NCI-H146 treated with DMSO at 0.1 percent for 48 hours (cell line): ENCODE measurements around the gene NPR1.
"Not testable (repeated sequence)": the region's sequence is repeated elsewhere in the genome, so short reads cannot be mapped to it uniquely, and the experiment has no call there.

ENCODE experiments used
- DNase-seq: peaks from one replicate; lab custom pipeline; 2025; ENCODE audit not compliant: unreplicated experiment; lab: John Stamatoyannopoulos, UW

NPR1 gene

DNA sequence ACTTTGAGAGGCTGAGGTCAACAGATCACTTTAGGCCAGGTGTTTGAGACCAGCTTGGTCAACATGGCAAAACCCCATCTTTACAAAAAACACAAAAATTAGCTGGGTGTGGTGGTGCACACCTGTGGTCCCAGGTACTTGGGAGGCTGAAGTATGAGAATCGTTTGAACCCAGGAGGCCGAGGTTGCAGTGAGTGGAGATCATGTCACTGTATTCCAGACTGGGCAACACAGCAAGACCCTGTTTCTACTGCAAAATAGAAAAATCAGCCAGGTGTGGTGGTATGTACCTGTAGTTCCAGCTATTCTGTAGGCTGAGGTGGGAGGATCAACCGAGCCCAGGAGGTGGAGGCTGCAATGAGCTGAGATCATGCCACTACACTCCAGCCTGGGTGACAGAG is 45.2 kb downstream of the NPR1 start:
- DNase-seq: no peak

DNA sequence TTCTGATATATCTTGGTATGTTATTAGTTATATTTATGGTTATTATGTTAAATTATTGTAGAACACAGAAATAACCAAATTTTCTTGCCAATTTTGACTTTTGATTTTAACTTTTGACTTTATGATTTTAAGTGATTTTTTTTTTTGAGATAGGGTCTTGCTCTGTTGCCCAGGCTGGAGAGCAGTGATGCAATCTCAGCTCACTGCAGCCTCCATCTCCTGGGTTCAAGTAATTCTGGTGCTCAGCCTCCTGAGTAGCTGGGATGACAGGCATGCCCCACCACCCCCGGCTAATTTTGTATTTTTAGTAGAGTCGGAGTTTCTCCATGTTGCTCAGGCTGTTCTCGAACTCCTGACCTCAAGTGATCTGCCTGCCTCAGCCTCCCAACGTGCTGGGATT is 46.1 kb downstream of the NPR1 start:
- not testable (repeated sequence) for DNase-seq

DNA sequence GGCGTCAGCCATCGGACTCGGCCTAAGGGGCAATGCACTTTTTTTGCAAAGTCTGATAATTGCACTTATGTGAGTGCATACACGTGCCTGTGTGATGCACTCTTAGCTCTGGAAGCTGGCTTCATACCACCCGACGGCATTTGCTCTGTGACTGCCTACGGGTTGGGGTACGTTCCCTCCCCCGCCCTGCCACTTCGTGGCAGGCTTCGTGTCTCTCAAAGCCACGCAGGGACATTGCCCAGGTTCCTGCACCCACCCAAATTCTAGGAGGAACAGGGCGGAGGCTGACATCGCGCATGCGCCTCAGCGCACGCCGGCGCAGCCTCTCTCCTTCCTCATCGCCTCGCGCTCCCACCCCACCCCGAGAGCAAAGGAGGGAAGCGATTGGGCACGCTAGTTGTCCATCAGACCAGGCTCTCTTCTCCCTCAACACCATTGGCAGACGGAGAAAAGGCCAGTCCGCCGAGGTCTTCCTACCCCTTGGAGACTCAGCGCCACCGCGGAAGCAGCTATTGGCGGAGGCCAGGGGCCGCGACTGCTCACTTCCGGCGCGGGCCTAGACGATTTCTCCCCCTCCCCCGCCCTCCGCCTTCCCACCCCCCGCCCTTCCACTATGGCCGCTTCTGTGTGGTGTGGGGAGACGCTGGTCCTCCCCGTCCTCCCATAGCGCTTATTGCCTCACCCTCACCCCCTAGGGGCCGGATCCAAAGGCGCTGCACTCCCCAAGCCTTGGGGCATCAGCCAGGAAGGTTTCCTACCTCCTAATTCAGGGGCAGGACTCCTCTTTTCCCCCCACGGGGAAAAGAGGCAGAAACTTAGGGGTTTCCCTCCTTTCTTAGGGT is 49.2 kb downstream of the NPR1 start, which contains the start of gene INTS3:
INTS3 (plus strand) TSS at position 588 of the 842 bp plus-strand sequence. CDS start 585 bp downstream, outside the sequence.
- DNase-seq: peak; percentile 99

- peak; percentile 50 for DNase-seq
Measured at GRCh38 chr1:153728305-153729066, 50.0 kb downstream of the NPR1 start.

GRCh38 chr1:153730468-153730988 is 52.0 kb downstream of the NPR1 start:
- DNase-seq: no peak

DNA sequence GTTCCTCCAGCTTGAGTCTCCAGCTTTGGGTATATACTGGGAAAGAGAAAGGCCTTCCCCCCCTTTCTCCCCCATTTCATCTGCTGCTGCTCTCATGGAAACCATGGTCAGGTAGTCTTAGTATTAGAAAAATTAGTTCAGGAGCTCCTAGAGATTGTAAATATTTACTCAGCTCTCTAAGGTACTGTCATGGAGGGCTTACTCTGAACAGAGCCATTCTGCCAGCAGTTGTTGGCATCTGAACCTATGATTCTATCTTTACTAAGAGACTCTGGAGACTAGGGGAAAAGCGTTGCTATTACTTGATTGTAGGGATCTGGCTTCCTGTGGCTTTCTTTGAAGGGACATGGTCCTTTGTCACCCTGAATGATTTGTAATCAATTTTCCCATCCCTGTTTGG is 55.5 kb downstream of the NPR1 start:
- no peak for DNase-seq

- no peak for DNase-seq
Measured at GRCh38 chr1:153734396-153735089, 56.1 kb downstream of the NPR1 start.

DNA sequence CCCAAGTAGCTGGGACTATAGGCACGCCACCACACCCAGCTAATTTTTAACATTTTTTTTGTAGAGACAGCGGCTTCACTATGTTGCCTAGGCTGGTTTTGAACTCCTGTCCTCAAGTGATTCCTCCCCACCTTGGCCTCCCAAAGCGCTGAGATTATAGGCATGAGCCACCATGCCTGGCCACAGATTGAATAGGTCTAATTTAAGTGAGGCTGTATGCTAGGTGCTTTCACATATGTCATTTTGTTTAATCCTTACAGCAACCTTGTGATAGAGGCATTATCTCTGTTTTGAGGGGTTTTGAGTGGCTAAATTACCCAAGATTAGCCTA is 56.6 kb downstream of the NPR1 start:
- no peak for DNase-seq

- no peak for DNase-seq
Measured at GRCh38 chr1:153741986-153742385, 63.5 kb downstream of the NPR1 start.

DNA sequence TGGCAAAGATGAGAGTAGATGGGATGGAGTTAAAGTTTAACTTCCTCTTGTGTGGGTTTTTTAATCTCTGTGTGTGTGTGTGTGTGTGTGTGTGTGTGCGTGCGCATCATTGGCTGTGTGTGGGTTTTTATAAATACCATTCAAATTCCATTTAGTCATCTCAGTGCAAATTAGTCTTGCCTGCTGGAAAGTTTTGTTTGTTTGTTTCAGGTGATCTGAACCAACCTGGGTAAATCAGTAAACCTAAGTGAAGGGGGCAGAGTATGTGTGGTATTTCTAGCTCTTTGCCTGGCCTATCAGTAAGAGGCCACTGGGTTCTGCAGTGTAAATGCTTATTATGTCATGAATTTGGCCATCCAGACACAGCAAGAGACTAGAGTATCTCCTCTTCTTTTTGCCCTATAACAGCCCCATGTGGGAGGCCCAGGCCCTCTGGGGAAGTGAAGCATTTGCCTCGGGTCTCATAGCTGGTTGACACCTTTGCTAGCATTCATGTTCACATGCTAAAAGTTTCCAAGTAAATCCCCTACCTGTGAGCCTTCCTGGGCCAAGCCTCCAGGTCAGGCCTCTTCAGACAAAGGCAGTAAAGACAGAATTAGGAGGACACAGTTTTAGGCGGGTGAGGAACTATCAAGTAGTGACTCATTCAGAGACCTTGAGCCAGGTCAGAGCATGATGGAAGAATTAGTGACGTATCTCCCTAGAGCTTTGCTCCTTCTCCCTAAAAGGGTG is 64.1 kb downstream of the NPR1 start:
- DNase-seq: no peak
